Stimulated activated CD4-positive, alpha-beta T cell treated with anti-CD3 and anti-CD28 coated beads, Interleukin-15, amount 100 ng/mL, for 1 hour (primary cell): ENCODE measurements around the gene CCDC39.
"Not testable (repeated sequence)": the region's sequence is repeated elsewhere in the genome, so short reads cannot be mapped to it uniquely, and the experiment has no call there.

Source experiments
- DNase-seq, 2 donors: peaks; one replicate each; pipeline ENCODE4 v3.0.0-alpha.2; 2020; ENCODE audit warnings: low read depth in 1 of 2, low spot score in 1 of 2

Gene CCDC39

GRCh38 chr3:180624714-180625113, 54.6 kb downstream of the CCDC39 start:
- no peak for DNase-seq

GRCh38 chr3:180619723-180620122, 59.6 kb downstream of the CCDC39 start:
- no peak for DNase-seq

GRCh38 chr3:180618563-180618962, 60.7 kb downstream of the CCDC39 start:
- DNase-seq: not testable (repeated sequence)

- DNase-seq: no peak
Measured at GRCh38 chr3:180617049-180617448, 62.2 kb downstream of the CCDC39 start.

GRCh38 chr3:180615954-180616353, 63.3 kb downstream of the CCDC39 start:
- no peak for DNase-seq

GRCh38 chr3:180612364-180612763, 66.9 kb downstream of the CCDC39 start:
- no peak for DNase-seq

GRCh38 chr3:180611006-180611405, 68.3 kb downstream of the CCDC39 start:
- DNase-seq: no peak

- DNase-seq: peak; percentile 80 to 89
Measured at GRCh38 chr3:180601688-180602666, 77.3 kb downstream of the CCDC39 start, which contains the start of gene TTC14. Gene TTC14 (plus strand): TSS chr3:180602163. CDS start chr3:180602262, 99 bp downstream.

- DNase-seq: no peak
Measured at GRCh38 chr3:180600473-180600872, 78.8 kb downstream of the CCDC39 start.

GRCh38 chr3:180595559-180595935, 83.7 kb downstream of the CCDC39 start:
- DNase-seq: no peak

- DNase-seq: no peak
Measured at GRCh38 chr3:180594631-180595558, 84.4 kb downstream of the CCDC39 start.

GRCh38 chr3:180593631-180594030, 85.7 kb downstream of the CCDC39 start:
- not testable (repeated sequence) for DNase-seq

GRCh38 chr3:180590396-180590795, 88.9 kb downstream of the CCDC39 start:
- DNase-seq: no peak

GRCh38 chr3:180580934-180581333, 98.4 kb downstream of the CCDC39 start:
- no peak for DNase-seq

GRCh38 chr3:180575571-180575970, 103.7 kb downstream of the CCDC39 start:
- no peak for DNase-seq

GRCh38 chr3:180571831-180572598, 107.3 kb downstream of the CCDC39 start:
- DNase-seq: no peak

GRCh38 chr3:180570238-180570637, 109.1 kb downstream of the CCDC39 start:
- DNase-seq: no peak

- DNase-seq: no peak
Measured at GRCh38 chr3:180564676-180565075, 114.6 kb downstream of the CCDC39 start.
